Osteocyte (in vitro differentiated cells): ENCODE results near the gene LRRK1. TPM values are rescaled to one million over a fixed set of nuclear protein-coding genes. Genes with fewer than 3 reads are reported as not detected.

ENCODE experiments used
- DNase-seq: peaks from one replicate; pipeline ENCODE4 v3.0.0; 2021; ENCODE audit warnings: mixed read lengths; ENCODE audit not compliant: unreplicated experiment; ENCODE audit errors: extremely low spot score
- H3K27ac Mint-ChIP-seq: one replicate; pipeline ENCODE4 v1.8.0; 2021; ENCODE audit warnings: mild to moderate bottlenecking, mixed read lengths; ENCODE audit not compliant: unreplicated experiment
- H3K27me3 Mint-ChIP-seq: one replicate; pipeline ENCODE4 v1.8.0; 2021; ENCODE audit warnings: mixed read lengths; ENCODE audit not compliant: unreplicated experiment
- H3K36me3 Mint-ChIP-seq: one replicate; pipeline ENCODE4 v1.8.0; 2021; ENCODE audit warnings: mixed read lengths; ENCODE audit not compliant: unreplicated experiment
- H3K4me1 Mint-ChIP-seq: one replicate; pipeline ENCODE4 v1.8.0; 2021; ENCODE audit warnings: mixed read lengths; ENCODE audit not compliant: unreplicated experiment
- H3K4me3 Mint-ChIP-seq: one replicate; pipeline ENCODE4 v1.8.0; 2021; ENCODE audit warnings: mild to moderate bottlenecking, moderate library complexity, mixed read lengths; ENCODE audit not compliant: unreplicated experiment
- H3K9me3 Mint-ChIP-seq: one replicate; pipeline ENCODE4 v1.8.0; 2021; ENCODE audit warnings: mixed read lengths; ENCODE audit not compliant: unreplicated experiment
- CTCF ChIP-seq: fragments of 200-600 bp; sonication (generic); IDR thresholded peaks from 2 replicates; pipeline ENCODE4 v1.5.0; 2021; ENCODE audit warnings: antibody characterized with exemption, mild to moderate bottlenecking, moderate library complexity
- total RNA-seq: library from RNA; stranded (reverse); gene quantifications from 2 replicates; pipeline ENCODE4 v1.2.1, GENCODE V29; 2021

Gene LRRK1
- total RNA-seq, 1 donor from 2014 or later = 10.8 TPM

DNA sequence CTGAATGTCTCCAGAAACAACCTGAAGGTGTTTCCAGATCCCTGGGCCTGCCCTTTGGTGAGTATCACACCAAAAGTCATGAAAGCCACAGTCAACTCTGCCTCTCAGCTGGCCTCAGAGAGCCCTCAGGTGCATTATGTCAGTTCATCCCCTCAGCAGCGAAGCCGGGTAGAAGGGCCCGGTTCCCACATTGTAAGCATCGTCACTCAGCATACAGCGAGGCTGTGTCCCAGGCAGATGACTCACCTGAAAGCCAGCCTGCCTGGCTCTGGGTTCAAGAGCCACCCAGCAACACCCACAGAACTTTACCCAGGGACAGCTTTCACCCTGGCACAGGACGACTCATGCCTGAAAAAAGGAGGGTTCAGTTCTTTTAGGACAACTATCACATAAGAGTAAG lies 91.6 kb downstream of the LRRK1 start:
- Mint-ChIP-seq H3K27me3 (no peaks in the 10 kb centered on the region), H3K27ac (no peak overlapping the region), H3K36me3 (no peaks in the 10 kb centered on the region), H3K9me3 (no peaks in the 10 kb centered on the region), H3K4me1 (peaks cover 18% of the 10 kb centered on the region), H3K4me3 (no peak overlapping the region)
- no peak for TF ChIP-seq CTCF
- DNase-seq = peak; percentile 59

DNA sequence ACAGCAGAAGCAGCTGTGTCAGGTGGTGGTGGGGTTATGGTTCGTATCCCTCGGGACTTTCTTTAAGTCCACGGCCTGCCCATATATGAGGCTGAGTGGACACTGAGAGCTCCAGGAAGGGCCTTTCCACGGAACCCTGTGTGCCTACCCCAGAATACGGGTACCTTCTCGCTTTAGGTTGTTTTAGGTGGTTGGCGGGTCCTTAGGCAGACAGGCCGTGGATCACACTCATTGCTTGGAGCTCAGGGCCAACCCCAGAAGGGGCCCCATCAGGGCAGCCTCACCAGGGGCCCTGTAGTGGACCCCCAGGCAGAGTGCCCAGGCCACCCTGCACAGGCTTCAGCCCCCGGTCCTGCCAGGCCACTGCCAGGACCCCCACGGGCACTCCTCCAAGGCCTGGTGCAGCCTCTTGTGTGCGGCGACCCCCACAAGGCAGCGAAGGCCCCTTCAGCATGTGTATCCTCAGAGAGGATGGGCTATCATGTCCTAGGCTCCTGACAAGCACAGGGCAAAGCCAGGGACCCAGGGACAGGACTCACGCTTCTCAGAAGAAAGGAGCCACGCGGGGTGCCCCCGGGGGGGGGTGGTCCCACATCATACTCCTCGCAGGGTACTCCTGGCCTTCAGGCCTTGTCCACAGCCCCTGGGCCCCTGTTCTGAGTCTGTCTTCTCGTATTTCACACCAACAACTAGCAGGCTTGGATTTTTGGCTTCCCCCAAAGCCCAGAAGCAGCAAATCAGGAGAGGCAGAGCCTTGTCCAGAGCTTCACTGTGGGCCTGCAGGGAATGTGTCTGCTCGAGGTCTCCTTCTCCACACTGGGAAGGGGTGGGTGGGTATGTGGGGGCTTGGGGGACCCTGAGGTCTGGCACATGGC lies 93.4 kb downstream of the LRRK1 start:
- Mint-ChIP-seq H3K9me3 (no peaks in the 10 kb centered on the region), H3K36me3 (no peaks in the 10 kb centered on the region), H3K4me1 (peaks cover 10% of the 10 kb centered on the region), H3K27me3 (no peaks in the 10 kb centered on the region), H3K4me3 (no peak overlapping the region), H3K27ac (no peak overlapping the region)
- peak; percentile 80 for DNase-seq
- TF ChIP-seq CTCF = no peak

DNA sequence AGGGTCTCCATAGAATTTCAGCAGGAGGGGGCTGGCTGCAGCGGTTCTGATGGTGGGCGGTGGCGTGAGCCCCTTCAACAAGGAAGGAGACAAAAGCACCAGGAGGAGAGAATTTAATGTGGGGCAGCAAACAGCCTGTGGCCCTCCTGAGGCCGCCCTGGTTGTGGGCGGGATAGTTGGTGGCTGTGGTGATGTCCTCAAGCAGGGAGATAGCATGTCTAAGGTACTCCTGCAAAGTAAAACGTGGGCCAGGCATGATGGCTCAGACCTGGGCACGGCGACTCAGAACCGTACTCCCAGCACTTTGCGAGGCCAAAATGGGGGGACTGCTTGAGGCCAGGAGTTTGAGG lies 94.0 kb downstream of the LRRK1 start:
- Mint-ChIP-seq H3K36me3 (no peaks in the 10 kb centered on the region), H3K4me3 (no peak overlapping the region), H3K9me3 (no peaks in the 10 kb centered on the region), H3K4me1 (peaks cover 5% of the 10 kb centered on the region), H3K27ac (no peak overlapping the region), H3K27me3 (no peaks in the 10 kb centered on the region)
- DNase-seq = peak; percentile 66
- no peak for TF ChIP-seq CTCF

GRCh38 chr15:101013769-101014675 lies 94.9 kb downstream of the LRRK1 start:
- H3K27ac Mint-ChIP-seq = no peak overlapping the region
- no peaks in the 10 kb centered on the region for H3K9me3 Mint-ChIP-seq
- no peaks in the 10 kb centered on the region for H3K4me1 Mint-ChIP-seq
- no peaks in the 10 kb centered on the region for H3K36me3 Mint-ChIP-seq
- TF ChIP-seq CTCF = no peak
- H3K4me3 Mint-ChIP-seq = no peak overlapping the region
- peak; percentile 80 for DNase-seq
- no peaks in the 10 kb centered on the region for H3K27me3 Mint-ChIP-seq
